Eye (tissue), 1 donor: ENCODE measurements around the gene PAIP1.
"Not testable (repeated sequence)": the region's sequence is repeated elsewhere in the genome, so short reads cannot be mapped to it uniquely, and the experiment has no call there.

Experiments used
- DNase-seq: peaks from one replicate; pipeline ENCODE4 v3.0.0-alpha.2; 2015

PAIP1 gene

GRCh38 chr5:43570450-43571158 lies 13.7 kb upstream of the PAIP1 start:
- DNase-seq = no peak

- DNase-seq = no peak
Observed at GRCh38 chr5:43569236-43569746, 12.4 kb upstream of the PAIP1 start.

GRCh38 chr5:43567967-43568366 lies 11.1 kb upstream of the PAIP1 start:
- DNase-seq = no peak

- no peak for DNase-seq
Observed at GRCh38 chr5:43565043-43565442, 8.2 kb upstream of the PAIP1 start.

GRCh38 chr5:43564289-43564850 lies 7.5 kb upstream of the PAIP1 start:
- DNase-seq = no peak

GRCh38 chr5:43563321-43563720 lies 6.4 kb upstream of the PAIP1 start:
- DNase-seq = no peak

GRCh38 chr5:43561356-43561755 lies 4.5 kb upstream of the PAIP1 start:
- no peak for DNase-seq

- no peak for DNase-seq
Observed at GRCh38 chr5:43560128-43560527, 3.3 kb upstream of the PAIP1 start.

GRCh38 chr5:43556607-43556856 lies 345 bp downstream of the PAIP1 start:
- not testable (repeated sequence) for DNase-seq

- peak; percentile 87 for DNase-seq
Observed at GRCh38 chr5:43555895-43556606, 826 bp downstream of the PAIP1 start.

- DNase-seq = no peak
Observed at GRCh38 chr5:43554497-43554896, 2.4 kb downstream of the PAIP1 start.

- DNase-seq = no peak
Observed at GRCh38 chr5:43553381-43553780, 3.5 kb downstream of the PAIP1 start.

GRCh38 chr5:43551731-43552130 lies 5.1 kb downstream of the PAIP1 start:
- DNase-seq = no peak

- not testable (repeated sequence) for DNase-seq
Observed at GRCh38 chr5:43549272-43549671, 7.6 kb downstream of the PAIP1 start.

GRCh38 chr5:43548358-43548757 lies 8.5 kb downstream of the PAIP1 start:
- DNase-seq = no peak

GRCh38 chr5:43547532-43547931 lies 9.3 kb downstream of the PAIP1 start:
- DNase-seq = no peak

GRCh38 chr5:43543434-43543833 lies 13.4 kb downstream of the PAIP1 start:
- DNase-seq = no peak

- no peak for DNase-seq
Observed at GRCh38 chr5:43540746-43541145, 16.1 kb downstream of the PAIP1 start.

- no peak for DNase-seq
Observed at GRCh38 chr5:43536972-43537371, 19.9 kb downstream of the PAIP1 start.

- no peak for DNase-seq
Observed at GRCh38 chr5:43533646-43534045, 23.2 kb downstream of the PAIP1 start.

- no peak for DNase-seq
Observed at GRCh38 chr5:43530648-43531047, 26.2 kb downstream of the PAIP1 start.

- peak; percentile 15 for DNase-seq
Observed at GRCh38 chr5:43523662-43524072, 33.2 kb downstream of the PAIP1 start.

- DNase-seq = no peak
Observed at GRCh38 chr5:43520615-43521014, 36.3 kb downstream of the PAIP1 start.

- no peak for DNase-seq
Observed at GRCh38 chr5:43515678-43516048, 41.2 kb downstream of the PAIP1 start.
